Measurements from ENCODE around the gene LRRC72. TPM values are rescaled to one million over a fixed set of nuclear protein-coding genes. Genes with fewer than 3 reads are reported as not detected.

LRRC72 gene
- not detected for total RNA-seq

DNA sequence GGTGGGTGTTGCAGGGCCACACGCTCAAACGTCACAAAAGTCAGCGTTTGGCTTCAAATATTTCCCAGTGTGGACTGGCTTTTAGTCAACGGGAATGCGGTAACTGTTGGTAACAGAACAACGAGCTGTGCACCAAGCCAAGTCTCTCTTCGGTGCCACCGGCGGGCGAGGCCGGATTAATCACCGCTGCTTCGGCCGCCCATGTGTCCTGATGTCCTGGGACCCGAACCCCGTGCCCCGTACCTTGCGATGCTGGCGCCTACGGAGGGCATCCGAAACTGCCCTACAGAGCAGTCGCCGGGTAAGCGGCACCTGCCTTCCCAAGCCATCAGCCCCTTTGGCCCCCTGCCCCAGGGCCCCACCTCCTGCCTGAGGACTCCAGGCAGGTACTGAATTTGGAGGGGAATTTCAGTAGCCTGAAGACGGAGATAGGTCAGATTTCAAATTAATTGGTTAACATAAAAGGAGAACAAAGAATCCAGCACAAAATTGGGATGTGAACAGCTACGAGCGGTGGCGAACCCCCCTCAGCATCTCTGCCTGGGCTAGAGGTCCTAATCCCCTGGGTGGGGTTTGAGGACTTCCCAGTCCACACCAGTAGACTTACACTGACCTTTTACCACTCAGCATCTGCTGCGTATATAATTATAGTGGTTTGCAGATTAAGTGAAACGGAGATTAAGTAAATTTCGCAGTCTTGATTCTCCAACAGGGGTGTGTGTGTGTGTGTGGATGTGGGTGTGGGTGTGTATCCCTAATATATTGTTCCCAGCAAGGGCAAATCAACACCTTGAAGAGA lies at the start of gene LRRC72:
Gene LRRC72 (plus strand): TSS at position 84 of the 799 bp plus-strand sequence. CDS start 128 bp downstream, at position 212.
- in situ Hi-C loops (cut with MboI; ENCODE audit: low pct_unique_long_range_greater_than_20kb in 2 of 9, low sequenced_read_pairs in 9 of 9, unreplicated experiment in 9 of 9), result no loop called here

GRCh38 chr7:16479161-16479560 lies 47.5 kb upstream of the LRRC72 start:
- 40 to 97% (median 88%) methylated on average over 1 to 4 of the region's 4 CpGs; no CpG with 5 or more reads in 1 of the 10 experiments for WGBS, 10 experiments
- no peak overlapping the region for H3K27ac ChIP-seq
- no peak overlapping the region for H3K4me3 ChIP-seq
- in situ Hi-C loops (cut with MboI; ENCODE audit: low pct_unique_long_range_greater_than_20kb in 2 of 9, low sequenced_read_pairs in 9 of 9, unreplicated experiment in 9 of 9), result no loop called here
- no peak for ATAC-seq (replicated peaks in 6 of 8)
- no peaks in the 10 kb centered on the region for H3K4me1 ChIP-seq (replicated peaks in 1 of 2)

More for the DNA sequence above, at the start of gene LRRC72:
- 80 to 100% (median 95%) methylated on average over 1 to 13 of the region's 31 CpGs; no CpG with 5 or more reads in 4 of the 10 experiments for WGBS, 10 experiments
- H3K27ac ChIP-seq, result no peak within 1 kb of the TSS
- peak in 1 of 8 experiments; percentile 52 for ATAC-seq (replicated peaks in 6 of 8)
- H3K4me1 ChIP-seq (replicated peaks in 1 of 2), result no peaks in the 10 kb centered on the region
- no peak within 1 kb of the TSS for H3K4me3 ChIP-seq

DNA sequence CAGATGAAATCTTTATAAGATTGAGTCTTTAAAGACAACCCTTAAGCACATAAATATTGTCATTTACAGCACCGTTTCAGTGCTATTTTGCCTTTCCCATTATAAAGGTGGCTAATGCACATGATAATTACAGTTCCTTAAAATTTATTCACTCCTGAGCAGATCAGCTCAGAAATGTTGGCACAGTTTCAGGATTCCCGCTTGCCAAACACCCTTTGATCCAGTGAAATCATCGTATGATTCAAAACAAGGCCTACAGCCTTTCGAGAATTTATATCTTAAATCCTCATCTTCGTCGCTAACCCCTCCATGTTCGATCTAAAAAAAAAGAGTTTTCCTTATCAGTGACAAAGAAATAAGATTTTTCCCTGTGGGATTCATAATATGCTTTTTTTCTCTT lies 47.0 kb upstream of the LRRC72 start:
- WGBS, 10 experiments, result 48 to 100% (median 87%) methylated on average over 3 to 7 of the region's 7 CpGs; no CpG with 5 or more reads in 1 of the 10 experiments
- Histone ChIP-seq H3K4me3 (no peak overlapping the region), H3K27ac (no peak overlapping the region), H3K4me1 (replicated peaks in 1 of 2) (no peaks in the 10 kb centered on the region)
- ATAC-seq (replicated peaks in 6 of 8), result no peak
- in situ Hi-C loops (cut with MboI; ENCODE audit: low pct_unique_long_range_greater_than_20kb in 2 of 9, low sequenced_read_pairs in 9 of 9, unreplicated experiment in 9 of 9), result no loop called here

DNA sequence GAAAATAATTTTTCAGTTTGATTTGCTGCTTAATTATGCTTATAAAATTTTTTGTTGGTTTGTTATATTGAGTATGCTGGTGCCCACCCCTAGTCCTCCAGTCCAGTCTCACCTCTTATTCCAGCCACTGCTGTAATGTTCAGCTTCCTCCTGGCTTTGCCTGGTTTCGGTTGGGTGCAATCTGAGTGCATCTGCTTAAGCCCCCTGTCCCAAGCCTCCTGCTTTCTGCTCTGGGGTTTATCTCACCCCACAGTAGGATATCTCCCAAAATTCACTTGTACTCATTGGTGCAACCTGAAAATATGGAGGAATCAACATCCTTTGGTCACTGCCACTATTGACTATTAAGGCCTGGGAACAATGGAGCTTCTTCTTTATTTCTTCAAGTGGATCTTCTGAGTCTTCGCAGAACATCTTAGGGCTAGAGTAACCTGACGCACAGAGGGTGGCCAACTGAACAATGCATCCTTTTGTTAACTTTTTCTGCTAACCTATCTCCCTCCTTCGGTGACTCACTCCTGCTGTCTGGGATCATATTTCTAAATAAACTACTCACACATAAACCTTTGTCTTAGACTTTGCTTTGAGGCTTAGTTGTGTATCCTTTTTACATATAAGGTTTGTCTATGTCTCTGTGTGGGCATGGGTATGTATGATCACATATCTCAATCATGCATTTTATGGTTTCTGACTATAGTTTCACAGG lies 42.0 kb upstream of the LRRC72 start:
- Histone ChIP-seq H3K4me1 (replicated peaks in 1 of 2) (peaks cover 0 to 2% of the 10 kb centered on the region in 2 donors), H3K4me3 (no peak overlapping the region), H3K27ac (no peak overlapping the region)
- WGBS, 10 experiments, result 43 to 100% (median 70%) methylated on average over 1 to 4 of the region's 4 CpGs; no CpG with 5 or more reads in 1 of the 10 experiments
- peak in 3 of 8 experiments; percentile 19 to 73 (median 36) for ATAC-seq (replicated peaks in 6 of 8)
- in situ Hi-C loops (cut with MboI; ENCODE audit: low pct_unique_long_range_greater_than_20kb in 2 of 9, low sequenced_read_pairs in 9 of 9, unreplicated experiment in 9 of 9), result no loop called here

GRCh38 chr7:16491148-16491547 lies 35.5 kb upstream of the LRRC72 start:
- Histone ChIP-seq H3K4me3 (no peak overlapping the region), H3K4me1 (replicated peaks in 1 of 2) (peaks cover 22 to 44% of the 10 kb centered on the region in 2 donors), H3K27ac (no peak overlapping the region)
- ATAC-seq (replicated peaks in 6 of 8), result peak in 5 of 8 experiments; percentile 47 to 66 (median 65)
- in situ Hi-C loops (cut with MboI; ENCODE audit: low pct_unique_long_range_greater_than_20kb in 2 of 9, low sequenced_read_pairs in 9 of 9, unreplicated experiment in 9 of 9), result no loop called here
- WGBS, 10 experiments, result 0 to 100% (median 40%) methylated on average over 1 to 2 of the region's 2 CpGs; no CpG with 5 or more reads in 1 of the 10 experiments

GRCh38 chr7:16492513-16493062 lies 34.0 kb upstream of the LRRC72 start:
- H3K27ac ChIP-seq, result peak overlapping the region in 1 of 2 donors; percentile 63
- H3K4me3 ChIP-seq, result no peak overlapping the region
- peaks cover 22 to 44% of the 10 kb centered on the region in 2 donors for H3K4me1 ChIP-seq (replicated peaks in 1 of 2)
- in situ Hi-C loops (cut with MboI; ENCODE audit: low pct_unique_long_range_greater_than_20kb in 2 of 9, low sequenced_read_pairs in 9 of 9, unreplicated experiment in 9 of 9), result no loop called here
- 0 to 100% (median 41%) methylated on average over 1 to 3 of the region's 3 CpGs; no CpG with 5 or more reads in 2 of the 10 experiments for WGBS, 10 experiments
- peak; percentile 58 to 94 (median 72) for ATAC-seq (replicated peaks in 6 of 8)

- WGBS, 10 experiments, result 33 to 100% (median 81%) methylated on average over 1 to 2 of the region's 2 CpGs
- Histone ChIP-seq H3K4me1 (replicated peaks in 1 of 2) (peaks cover 22 to 44% of the 10 kb centered on the region in 2 donors), H3K4me3 (no peak overlapping the region), H3K27ac (no peak overlapping the region)
- ATAC-seq (replicated peaks in 6 of 8), result peak in 1 of 8 experiments; percentile 50
- in situ Hi-C loops (cut with MboI; ENCODE audit: low pct_unique_long_range_greater_than_20kb in 2 of 9, low sequenced_read_pairs in 9 of 9, unreplicated experiment in 9 of 9), result no loop called here
Observed at GRCh38 chr7:16493266-16493665, 33.4 kb upstream of the LRRC72 start.

GRCh38 chr7:16494551-16494950 lies 32.1 kb upstream of the LRRC72 start:
- ATAC-seq (replicated peaks in 6 of 8), result peak in 1 of 8 experiments; percentile 36
- no peak overlapping the region for H3K4me3 ChIP-seq
- H3K27ac ChIP-seq, result no peak overlapping the region
- in situ Hi-C loops (cut with MboI; ENCODE audit: low pct_unique_long_range_greater_than_20kb in 2 of 9, low sequenced_read_pairs in 9 of 9, unreplicated experiment in 9 of 9), result no loop called here
- 38 to 100% (median 62%) methylated on average over 1 to 2 of the region's 2 CpGs; no CpG with 5 or more reads in 1 of the 10 experiments for WGBS, 10 experiments
- peaks cover 22 to 44% of the 10 kb centered on the region in 2 donors for H3K4me1 ChIP-seq (replicated peaks in 1 of 2)

- ATAC-seq (replicated peaks in 6 of 8), result no peak
- in situ Hi-C loops (cut with MboI; ENCODE audit: low pct_unique_long_range_greater_than_20kb in 2 of 9, low sequenced_read_pairs in 9 of 9, unreplicated experiment in 9 of 9), result no loop called here
- Histone ChIP-seq H3K4me3 (no peak overlapping the region), H3K4me1 (replicated peaks in 1 of 2) (peaks cover 22 to 44% of the 10 kb centered on the region in 2 donors), H3K27ac (no peak overlapping the region)
- 48 to 100% (median 75%) methylated on average over 1 to 4 of the region's 4 CpGs for WGBS, 10 experiments
Observed at GRCh38 chr7:16494955-16495719, 31.5 kb upstream of the LRRC72 start.

- WGBS, 10 experiments, result 0 to 100% (median 95%) methylated on average over 1 to 2 of the region's 2 CpGs; no CpG with 5 or more reads in 2 of the 10 experiments
- no peak for ATAC-seq (replicated peaks in 6 of 8)
- in situ Hi-C loops (cut with MboI; ENCODE audit: low pct_unique_long_range_greater_than_20kb in 2 of 9, low sequenced_read_pairs in 9 of 9, unreplicated experiment in 9 of 9), result no loop called here
- no peak overlapping the region for H3K4me3 ChIP-seq
- H3K27ac ChIP-seq, result no peak overlapping the region
- H3K4me1 ChIP-seq (replicated peaks in 1 of 2), result peaks cover 5 to 20% of the 10 kb centered on the region in 2 donors
Observed at GRCh38 chr7:16498122-16498521, 28.5 kb upstream of the LRRC72 start.

DNA sequence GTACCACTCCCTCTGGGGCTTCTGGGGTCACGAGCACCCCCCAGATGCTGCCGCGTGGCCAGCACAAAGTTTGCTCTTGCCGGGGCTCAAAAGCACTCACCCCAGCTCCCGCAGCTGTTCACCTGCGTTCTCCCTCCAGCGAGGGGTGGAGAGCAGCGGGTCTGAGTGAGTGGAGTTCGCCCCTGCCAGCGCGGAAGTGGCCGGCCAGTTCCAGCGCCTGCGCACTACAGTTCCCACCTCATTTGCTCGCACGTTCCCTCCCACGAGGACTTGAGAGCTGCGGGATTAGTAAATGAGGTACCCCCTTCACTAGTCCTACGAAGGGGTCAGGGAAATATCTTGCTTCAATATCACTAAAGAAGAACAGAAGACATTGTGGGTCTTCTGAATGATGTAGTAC lies 24.3 kb upstream of the LRRC72 start:
- Histone ChIP-seq H3K4me1 (replicated peaks in 1 of 2) (no peaks in the 10 kb centered on the region), H3K27ac (no peak overlapping the region), H3K4me3 (no peak overlapping the region)
- in situ Hi-C loops (cut with MboI; ENCODE audit: low pct_unique_long_range_greater_than_20kb in 2 of 9, low sequenced_read_pairs in 9 of 9, unreplicated experiment in 9 of 9), result no loop called here
- ATAC-seq (replicated peaks in 6 of 8), result no peak
- 79 to 100% (median 92%) methylated on average over 1 to 11 of the region's 19 CpGs; no CpG with 5 or more reads in 4 of the 10 experiments for WGBS, 10 experiments

DNA sequence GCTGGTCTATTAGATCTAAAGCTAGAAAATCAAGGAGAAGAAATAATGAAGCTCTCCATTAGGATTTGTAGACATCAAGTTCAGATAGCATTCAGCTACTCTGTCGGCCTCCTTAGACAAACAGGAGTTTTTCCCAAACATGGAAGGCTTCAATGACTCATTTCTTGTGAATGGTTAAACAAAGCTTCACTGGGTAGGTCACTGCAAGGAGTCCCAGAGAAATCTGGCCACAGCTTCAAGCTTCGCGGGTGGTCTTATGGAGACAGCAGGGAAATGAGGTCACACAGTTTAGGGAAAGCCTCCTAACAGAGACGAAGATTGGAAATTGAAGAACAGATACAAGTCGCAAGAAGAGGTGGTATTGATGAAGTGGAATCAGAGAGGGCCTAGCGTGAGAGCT lies 22.6 kb upstream of the LRRC72 start:
- ATAC-seq (replicated peaks in 6 of 8), result no peak
- no peaks in the 10 kb centered on the region for H3K4me1 ChIP-seq (replicated peaks in 1 of 2)
- 17 to 100% (median 76%) methylated on average over 1 to 6 of the region's 6 CpGs for WGBS, 10 experiments
- in situ Hi-C loops (cut with MboI; ENCODE audit: low pct_unique_long_range_greater_than_20kb in 2 of 9, low sequenced_read_pairs in 9 of 9, unreplicated experiment in 9 of 9), result no loop called here
- H3K4me3 ChIP-seq, result no peak overlapping the region
- no peak overlapping the region for H3K27ac ChIP-seq

All from motor neuron (in vitro differentiated cells).